GM19395 (cell line): Measurements from ENCODE around the gene AIP.

Source experiments
- ATAC-seq: cut with Tn5 transposase; IDR thresholded peaks from one replicate; pipeline ENCODE4 v1.9.1; 2021; ENCODE audit warnings: mild to moderate bottlenecking, moderate library complexity; ENCODE audit not compliant: unreplicated experiment

The AIP gene

DNA sequence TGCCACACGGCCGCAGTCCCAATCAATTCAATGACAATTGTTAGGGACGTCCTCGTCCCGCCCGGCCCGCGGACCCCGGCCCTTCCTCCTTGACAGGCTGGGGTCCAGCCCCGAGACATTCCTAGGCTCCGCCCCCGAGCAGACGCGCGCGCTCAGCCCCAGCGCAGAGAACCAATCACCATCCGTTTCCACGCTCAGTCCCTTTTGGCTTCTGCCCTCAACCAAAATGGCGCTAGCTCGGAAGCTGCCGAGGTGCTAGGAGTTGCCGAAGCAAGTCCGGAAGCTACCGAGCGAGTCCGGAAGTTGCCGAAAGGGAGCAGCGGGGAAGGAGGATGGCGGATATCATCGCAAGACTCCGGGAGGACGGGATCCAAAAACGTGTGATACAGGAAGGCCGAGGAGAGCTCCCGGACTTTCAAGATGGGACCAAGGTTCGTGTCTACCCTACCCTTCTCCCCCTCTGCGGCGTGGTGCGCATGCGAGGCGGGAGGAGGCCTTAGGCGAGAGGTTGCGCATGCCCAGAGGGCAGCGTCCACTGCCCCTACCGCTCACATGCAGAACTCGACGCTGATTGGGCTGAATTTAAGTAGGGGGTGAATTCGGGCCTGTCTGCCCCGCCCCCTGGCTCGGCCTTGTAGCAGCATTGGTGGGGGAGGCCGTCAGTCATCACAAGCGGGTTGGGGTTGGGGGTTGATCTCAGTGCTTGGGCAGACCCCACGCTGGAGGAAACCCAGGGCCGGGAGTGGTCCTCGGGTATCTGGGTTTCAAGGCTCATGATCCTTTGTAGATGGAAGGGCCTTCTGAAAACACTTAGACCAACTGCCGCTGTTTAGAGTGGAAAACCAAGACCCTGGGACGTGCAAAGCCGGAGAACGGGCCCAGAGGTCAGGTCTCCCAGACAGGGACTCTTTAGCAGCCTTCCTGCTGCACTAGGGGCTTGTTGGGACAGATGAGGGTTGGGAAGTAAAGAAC, at the start of gene AIP:
Gene AIP (plus strand): TSS at position 200 of the 972 bp plus-strand sequence. CDS start 133 bp downstream, at position 333.
- ATAC-seq: peak; percentile 72

DNA sequence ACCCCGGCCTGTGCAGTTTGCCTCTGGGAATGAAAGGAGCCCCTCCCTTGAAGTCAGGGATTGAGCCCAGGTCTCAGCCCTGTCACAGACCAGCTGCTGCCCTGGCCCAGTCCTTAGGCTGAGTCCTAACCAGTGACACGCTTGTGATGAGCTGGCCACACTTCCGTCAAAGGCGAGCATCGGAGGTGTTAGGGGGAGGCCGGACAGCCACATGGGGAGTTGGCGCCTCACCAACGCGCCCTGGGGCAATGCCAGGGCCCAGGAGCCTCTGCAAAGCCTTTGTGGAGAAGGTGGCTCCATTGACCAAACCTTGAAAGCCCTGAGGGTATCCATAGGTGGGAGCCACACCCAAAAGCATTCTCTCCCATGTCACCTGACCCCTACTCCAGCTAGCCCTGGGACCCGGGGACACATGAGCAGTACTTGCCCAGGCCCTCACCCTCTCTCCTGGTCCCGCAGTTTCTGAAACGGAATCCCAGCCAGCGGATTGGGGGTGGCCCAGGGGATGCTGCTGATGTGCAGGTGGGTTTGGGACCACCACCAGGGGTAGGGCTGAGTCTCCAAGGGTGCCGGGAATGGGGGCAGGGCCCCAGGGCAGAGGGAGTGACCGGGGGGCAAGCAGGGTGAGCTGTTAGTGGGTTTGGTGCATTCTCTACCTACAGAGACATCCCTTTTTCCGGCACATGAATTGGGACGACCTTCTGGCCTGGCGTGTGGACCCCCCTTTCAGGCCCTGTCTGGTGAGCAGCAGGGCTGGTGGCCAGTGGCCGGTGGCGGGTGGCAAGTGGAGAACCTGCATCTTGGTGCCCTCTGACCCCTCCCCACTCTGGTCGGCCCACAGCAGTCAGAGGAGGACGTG, 49.1 kb upstream of the AIP start:
- no peak for ATAC-seq

DNA sequence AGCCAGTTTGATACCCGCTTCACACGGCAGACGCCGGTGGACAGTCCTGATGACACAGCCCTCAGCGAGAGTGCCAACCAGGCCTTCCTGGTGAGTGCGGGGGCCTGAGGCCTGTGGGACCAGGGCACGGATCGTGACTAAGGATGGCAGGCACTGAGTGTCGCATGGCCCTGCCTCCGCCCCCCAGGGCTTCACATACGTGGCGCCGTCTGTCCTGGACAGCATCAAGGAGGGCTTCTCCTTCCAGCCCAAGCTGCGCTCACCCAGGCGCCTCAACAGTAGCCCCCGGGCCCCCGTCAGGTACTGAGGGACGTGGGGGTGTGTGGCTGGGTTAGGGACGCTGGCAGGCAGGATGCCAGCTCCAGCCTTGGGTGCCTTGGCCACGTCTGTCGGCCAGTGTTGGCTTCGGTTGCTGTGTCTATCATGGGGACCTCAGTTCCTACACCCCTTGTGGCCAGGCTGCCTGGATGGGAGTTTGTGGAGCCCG, 48.4 kb upstream of the AIP start:
- ATAC-seq: no peak

DNA sequence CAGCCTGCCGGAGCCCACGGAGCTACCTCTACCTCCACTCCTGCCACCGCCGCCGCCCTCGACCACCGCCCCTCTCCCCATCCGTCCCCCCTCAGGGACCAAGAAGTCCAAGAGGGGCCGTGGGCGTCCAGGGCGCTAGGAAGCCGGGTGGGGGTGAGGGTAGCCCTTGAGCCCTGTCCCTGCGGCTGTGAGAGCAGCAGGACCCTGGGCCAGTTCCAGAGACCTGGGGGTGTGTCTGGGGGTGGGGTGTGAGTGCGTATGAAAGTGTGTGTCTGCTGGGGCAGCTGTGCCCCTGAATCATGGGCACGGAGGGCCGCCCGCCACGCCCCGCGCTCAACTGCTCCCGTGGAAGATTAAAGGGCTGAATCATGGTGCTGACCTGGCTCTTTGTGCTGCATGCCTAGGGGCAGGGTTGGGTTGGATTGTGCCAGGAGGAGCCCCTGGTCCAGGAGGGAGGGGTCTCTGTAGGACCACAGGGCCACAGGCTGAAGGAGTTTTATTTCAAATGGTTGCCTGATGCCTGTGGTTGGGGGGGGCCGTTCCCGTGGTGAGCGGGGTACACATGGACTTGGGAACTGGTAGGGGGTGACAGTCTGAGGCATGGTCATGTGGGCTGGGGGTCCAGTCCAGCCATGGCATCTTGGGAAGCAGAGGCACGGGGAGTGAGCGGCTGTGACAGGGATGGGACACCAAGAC, 47.6 kb upstream of the AIP start:
- no peak for ATAC-seq

DNA sequence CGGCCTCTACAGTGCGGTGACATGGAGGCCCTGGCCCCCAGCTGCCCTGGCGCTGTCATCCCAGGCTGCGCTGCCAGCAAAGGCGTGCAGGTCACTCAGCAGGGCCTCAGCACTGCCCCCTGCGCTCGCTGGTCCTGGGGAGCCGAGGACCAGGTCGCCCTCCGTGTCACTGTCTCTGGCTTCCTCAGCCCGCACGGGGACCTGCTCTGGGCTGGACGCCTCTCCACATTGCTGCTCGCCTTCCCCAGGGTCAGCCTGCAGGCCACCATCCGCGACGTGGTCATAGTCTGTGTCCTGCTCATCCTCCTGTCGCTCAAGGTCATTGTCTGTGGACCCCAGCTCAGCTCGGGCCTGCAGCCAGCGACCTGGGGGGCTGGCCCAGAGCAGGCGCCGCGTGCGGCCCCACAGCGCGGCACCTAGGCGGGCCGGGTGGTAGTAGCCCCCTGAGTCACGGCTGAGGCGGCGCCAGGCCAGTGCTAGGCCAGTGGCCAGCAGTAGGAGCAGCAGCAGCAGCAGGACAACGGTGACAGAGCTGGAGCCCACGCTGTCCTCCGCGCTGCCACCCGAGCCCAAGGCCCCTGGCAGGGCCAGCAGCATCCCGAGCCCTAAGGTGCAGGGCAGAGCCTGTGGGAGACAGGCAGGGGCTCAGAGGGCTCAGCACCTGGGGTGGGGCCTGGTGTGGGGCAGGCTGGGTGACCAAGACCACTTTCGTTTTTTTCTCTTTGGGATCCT, 46.9 kb upstream of the AIP start:
- no peak for ATAC-seq

DNA sequence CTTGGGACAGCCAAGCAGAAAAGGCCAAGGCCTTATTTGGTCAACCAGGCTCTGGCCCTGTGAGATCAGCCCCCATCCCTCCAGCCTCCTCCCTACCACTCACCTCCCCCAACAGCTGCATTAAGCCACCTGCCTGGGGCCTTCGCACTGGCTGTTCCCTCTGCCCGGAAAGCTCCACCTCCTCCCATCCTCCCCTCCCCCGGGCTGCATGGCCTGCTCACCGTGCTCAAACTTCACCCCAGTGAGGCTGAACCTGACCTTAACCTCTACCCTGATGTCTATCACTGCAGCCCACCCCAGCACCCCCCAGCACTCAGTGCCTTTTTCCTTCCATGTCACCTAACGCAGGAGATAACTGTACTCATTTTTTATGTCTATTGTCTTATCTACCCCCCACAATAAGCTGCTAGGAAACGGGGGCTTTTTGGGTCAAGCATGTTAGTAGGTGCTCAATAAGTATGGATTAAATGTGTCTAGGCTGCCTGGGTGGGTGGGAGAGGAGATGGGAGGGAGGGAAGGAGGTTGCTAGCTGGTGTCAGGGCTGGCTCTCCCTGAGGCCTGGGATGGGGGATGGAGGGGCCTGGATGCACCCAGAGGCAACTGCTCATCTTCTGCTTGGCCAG, 46.3 kb upstream of the AIP start:
- peak; percentile 45 for ATAC-seq

DNA sequence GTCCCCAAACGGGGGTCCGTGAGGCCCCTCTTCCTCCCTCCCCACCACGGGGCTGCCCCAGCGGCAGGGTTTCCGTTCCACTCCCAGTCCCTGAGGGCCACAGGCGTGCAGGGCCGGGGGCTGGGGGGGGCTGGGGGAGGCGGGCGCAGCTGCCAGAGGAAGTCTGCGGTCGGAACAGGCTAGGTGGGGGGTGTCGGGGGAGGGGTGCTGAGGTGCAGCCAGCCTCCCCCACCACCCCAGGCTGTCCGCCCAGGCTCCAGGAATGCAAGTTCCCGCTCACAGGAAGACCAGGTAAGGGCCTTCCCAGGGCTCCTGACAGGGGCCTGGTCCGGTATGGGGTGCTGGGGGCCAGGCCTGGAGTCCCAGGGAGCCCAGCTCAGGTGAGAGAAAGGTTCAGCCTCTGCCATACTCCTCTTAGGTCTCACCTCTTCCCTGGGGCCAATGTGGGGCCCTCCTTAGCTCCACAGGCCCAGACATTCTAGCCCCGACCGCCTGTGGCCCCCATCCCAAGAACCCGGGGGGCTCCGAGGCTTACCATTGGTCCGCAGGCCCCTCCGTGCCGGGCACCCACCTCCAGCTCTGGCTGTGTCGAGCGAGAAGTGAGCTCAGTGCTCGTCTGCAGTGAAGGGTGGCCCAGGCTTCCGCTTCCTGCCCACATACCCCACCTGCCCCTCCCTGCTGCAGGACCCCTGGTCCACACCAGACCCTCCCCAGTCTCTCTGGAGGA, 45.6 kb upstream of the AIP start, which contains the start of gene PTPRCAP:
Gene PTPRCAP (minus strand): TSS at position 601 of the 727 bp plus-strand sequence. CDS start 63 bp downstream, at position 538.
- ATAC-seq: no peak

DNA sequence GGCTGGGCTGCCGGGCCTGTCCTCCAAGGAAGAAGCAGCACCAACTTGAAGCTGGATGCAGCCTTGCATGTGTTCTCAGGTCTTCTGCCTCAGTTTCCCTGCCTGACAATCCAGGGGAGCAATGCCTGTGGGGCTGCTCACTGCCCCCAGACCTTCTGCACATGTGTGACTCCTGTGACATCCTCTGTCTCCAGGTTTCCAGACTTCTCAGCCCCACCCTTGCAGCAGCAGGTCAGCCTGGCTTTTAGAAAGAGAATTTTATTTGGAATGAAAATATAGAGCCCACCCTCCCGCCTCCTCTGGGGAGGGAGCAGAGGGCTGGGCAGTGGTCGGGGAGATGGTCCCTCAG, 45.0 kb upstream of the AIP start:
- no peak for ATAC-seq

DNA sequence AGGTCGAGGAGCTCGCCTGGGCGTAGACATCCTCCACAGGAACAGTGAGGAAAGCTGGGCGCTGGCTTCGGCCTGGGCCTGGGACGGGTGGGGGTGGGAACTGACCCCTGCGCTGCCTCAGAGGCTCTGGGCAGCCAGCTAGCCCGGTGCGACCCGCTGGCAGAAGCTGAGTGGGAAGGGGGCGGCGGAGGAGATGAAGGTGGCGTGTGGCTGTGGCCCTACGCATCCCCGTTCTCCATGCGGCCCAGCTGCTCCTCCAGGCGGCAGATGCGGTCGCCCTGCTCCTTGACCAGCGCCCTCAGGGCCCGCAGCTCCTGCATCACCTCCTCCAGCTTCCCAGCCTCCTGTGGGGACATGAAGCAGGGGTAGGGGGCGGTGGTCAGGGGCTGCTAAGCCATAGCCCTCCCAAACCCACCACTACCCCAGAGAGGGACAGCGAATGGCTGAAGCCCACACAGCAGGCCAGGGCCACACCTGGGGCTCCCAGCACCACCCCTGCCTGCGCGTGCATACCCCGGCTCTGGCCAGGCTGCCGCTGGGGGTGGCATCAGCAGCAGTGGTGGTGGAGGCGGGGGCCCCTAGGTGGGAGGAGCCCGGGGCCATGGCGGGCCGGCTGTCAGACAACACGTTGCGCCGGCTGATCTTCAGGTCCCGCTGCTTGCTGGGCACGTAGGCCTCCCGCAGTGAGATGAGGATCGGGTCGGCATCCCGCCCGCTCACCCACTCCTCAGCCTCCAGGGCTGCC, 44.5 kb upstream of the AIP start:
- ATAC-seq: no peak

DNA sequence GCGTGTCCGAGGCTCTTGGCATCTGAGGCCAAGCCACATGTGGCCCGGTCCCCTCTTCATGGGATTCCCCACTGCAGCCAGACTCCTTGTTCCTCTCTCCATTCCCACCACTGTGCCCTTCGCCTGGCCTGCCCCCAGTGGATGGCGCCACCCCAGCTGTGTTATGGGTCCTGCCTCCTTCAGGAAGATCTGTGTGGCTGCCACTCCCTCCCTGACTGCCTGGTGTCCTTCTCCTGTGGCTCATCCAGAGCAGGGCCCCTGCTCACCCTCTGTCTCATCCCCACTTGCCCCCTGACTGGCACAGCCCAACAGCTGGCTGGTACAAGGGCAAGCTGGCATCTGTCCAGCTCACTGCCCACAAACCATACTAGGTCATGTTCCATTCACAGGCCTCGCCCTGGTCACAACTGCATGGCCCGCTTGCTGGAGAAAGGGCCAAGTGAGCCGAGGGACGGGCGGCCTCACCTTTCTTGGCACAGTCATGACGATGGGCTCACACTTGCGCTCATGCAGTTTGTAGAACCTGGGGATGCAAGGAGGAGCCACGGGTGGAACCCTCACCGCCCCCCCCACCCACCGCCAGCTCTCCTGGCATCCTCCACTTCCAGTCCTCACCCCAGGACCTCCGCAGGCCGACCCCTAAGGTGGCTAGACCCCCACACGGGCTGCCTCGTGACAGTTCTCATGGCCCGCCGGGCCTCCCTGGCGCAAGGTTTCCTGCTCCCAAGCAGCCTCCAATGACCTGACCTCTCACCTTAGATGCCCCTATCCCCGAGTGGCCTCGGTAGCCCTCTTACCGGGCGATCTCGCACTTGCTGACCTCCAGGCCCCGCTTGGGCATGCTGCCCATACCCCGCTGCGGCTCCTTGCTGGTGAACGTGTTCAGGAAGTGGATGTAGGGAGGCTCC, 43.3 kb upstream of the AIP start:
- ATAC-seq: no peak

DNA sequence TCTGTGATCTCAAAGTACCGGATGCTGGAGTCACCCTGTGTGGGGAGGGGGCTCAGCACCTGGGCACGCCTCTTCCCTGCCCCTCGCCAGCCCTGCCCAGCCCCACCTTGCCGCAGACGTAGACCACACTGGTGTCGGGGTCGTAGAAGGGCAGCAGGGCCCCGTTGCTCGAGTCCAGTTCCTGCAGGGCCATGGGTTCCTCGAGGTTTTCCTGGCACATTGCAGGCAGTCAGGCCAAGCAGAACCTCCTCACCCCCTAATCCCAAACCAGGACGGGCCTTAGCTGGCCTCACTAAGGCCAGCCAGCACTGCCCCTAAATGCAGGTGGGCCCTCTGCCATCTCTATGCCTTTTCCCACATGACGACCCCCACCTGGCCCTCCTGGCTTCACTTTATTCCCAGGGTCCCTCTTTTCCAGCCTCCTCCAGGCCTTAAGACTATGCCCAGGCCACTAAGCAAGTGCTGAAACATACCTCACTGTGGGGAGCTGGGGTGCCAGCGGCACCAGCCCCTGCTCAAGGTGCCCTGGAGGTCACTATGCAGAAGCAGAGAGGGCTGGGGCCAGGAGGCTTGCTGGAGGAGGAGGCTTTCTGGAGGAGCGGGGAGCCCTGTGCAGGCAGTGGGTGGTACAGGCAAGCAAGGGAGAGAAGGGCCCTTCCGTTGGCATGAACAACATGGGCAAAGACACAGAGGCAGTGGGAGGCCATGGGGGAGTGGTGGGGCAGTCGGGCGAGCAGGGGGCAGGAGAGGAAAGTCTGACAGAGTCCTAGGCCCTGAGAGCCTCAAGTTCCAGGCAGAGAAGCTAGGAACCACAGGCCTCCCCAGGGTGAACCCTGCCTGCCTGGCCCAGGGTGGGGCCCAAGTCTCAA, 42.4 kb upstream of the AIP start:
- ATAC-seq: no peak

DNA sequence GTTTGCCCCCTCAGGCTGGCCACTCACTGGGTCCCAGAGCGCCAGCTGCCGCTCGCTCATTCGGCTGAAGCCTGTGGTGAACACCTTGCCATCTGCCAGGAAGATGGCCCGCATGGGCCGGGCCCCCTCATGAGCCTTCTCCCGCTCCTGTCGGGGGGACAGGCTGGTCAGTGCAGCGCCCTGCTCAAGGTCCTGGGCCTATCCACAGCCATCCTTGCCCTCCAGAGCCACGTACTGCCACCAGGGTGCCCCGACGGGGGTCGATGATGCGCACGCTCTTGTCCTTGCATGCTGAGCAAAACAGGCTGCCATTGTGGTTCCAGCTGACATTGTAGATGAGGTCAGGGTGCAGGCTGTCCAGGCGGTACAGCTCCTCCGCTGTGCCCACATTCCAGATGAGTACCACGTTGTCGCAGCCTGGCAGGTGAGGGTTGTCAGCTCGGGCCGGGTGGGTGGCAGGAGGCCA, 41.7 kb upstream of the AIP start:
- no peak for ATAC-seq

DNA sequence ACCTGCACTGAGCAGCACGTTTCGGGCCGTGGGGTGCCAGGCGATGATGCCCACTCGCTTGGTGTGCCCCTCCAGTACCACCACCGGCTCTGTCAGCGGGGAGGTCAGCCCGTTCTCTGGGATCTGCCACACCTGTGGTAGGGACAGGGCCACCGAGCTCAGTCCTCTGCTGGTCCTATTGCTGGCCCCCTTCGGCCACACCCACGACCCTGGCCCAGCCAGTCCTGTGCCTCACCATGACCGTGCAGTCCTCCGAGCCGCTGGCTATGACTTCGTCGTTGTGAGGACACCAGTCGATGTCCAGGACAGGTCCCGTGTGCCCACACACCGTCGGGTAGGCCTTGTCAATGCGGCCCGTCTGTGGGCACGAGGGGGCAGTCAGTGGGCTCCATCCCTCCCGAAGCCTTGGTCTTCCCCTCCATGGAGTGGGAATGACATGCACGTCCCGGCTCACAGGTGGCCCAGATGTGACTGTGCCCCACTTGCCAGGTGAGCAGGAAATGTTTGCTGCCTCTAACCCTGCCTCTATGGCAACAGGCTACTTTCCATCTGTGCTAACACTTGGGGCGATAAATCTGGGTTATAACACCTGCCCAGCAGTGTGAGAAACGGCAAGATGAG, 41.0 kb upstream of the AIP start:
- ATAC-seq: no peak

DNA sequence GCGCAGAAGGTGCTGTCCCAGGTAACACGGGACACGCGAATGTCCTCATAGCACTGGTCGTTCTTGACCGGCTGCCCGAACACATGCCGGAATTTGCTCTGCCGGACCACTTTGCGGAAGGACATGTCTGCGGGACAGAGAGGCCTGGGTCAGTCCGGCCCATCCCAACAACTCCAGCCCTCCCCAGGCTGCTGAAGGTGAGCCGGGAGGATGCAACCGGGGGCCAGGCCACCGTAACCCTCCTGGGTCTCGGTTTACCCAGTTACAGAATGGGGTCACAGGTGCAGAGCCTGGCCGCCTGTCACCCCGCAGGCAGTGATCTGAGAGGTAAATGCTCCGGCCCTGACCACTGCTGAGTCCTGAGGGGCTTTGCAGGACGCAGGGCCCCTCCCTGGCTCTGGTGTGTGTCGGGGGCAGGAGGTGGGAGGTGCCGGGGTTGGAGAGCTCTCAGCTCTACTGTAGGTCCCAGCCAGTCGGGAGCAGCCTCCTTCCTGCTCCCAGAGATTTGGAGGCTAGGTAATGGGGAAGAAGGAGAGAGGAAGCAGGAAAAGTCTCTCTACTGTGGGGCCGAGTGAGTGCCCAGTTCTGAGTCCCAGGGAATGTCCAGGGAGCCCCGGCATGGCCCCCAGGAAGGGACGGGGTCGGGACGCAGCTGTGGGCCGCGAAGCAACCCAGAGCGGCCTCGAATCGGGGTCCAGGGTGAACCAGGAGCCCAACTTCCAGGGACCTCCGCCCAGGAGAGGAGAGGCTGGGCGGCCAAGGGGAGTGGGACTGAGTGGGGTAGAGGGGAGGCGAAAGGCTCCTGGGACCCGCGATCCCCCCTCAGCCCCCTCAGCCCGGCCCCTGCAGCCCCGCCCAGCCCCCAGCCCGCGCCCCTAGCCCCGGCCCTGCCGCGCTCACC, 40.1 kb upstream of the AIP start:
- no peak for ATAC-seq

DNA sequence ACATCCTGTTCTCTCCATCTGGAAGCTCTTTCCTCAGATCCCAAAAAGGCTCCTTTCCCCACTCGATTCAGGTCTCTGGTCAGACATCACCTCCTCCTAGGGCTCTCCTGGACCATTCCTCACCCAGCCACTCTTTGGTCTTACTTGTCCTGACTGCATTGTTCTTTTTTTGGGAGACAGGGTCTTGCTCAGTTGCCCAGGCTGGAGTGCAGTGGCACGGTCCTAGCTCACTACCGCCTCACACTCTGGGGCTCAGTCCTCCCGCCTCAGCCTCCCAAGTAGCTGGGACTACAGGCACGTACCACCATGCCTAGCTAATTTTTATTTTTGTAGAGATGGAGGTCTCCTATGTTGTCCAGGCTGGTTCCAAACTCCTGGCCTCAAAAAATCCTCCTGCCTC, 37.3 kb upstream of the AIP start:
- no peak for ATAC-seq
